D721Med (cell line): Measurements from ENCODE around the gene KCNIP4.
A peak's percentile ranks its signal among the peaks of the same experiment; 100 is the strongest.

Source experiments
- DNase-seq: peaks from one replicate; pipeline ENCODE4 v3.0.0; 2011; ENCODE audit warnings: low spot score; ENCODE audit not compliant: insufficient read length
- FAIRE-seq: peaks from 2 replicates; lab custom pipeline; 2011; peaks lifted over from hg19 to GRCh38; lab: Jason Lieb, UNC
- TF ChIP-seq, protein P1 (sequence below): IDR thresholded peaks from 2 replicates; pipeline ENCODE4 v1.5.1; 2012; ENCODE audit warnings: mild to moderate bottlenecking, control low read depth; ENCODE audit not compliant: insufficient read depth; ENCODE audit errors: missing control alignments

The KCNIP4 gene

GRCh38 chr4:21954916-21955315 lies 6.3 kb upstream of the KCNIP4 start:
- FAIRE-seq = no peak
- DNase-seq = no peak
- TF ChIP-seq, protein P1, sequence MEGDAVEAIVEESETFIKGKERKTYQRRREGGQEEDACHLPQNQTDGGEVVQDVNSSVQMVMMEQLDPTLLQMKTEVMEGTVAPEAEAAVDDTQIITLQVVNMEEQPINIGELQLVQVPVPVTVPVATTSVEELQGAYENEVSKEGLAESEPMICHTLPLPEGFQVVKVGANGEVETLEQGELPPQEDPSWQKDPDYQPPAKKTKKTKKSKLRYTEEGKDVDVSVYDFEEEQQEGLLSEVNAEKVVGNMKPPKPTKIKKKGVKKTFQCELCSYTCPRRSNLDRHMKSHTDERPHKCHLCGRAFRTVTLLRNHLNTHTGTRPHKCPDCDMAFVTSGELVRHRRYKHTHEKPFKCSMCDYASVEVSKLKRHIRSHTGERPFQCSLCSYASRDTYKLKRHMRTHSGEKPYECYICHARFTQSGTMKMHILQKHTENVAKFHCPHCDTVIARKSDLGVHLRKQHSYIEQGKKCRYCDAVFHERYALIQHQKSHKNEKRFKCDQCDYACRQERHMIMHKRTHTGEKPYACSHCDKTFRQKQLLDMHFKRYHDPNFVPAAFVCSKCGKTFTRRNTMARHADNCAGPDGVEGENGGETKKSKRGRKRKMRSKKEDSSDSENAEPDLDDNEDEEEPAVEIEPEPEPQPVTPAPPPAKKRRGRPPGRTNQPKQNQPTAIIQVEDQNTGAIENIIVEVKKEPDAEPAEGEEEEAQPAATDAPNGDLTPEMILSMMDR = no peak

DNA sequence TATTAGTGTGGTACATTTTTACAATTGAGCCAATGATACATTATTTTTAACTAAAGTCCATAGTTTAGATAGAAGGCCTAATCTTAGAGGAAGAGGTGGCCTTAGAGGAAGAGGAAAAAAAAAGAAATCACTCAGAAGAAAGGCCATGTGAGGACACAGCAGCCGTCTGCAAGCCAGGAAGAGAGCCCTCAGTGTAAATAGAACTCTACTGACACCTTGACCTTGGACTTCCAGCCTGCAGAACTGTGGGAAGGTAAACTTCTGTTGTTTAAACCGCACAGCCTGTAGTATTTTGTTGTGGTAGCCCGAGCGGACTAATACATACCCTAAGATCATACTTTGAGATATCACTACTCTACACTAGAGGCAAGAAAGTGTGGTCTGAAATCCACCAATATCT lies 5.1 kb upstream of the KCNIP4 start:
- TF ChIP-seq, protein P1 = no peak
- DNase-seq (no peak), FAIRE-seq (no peak)

DNA sequence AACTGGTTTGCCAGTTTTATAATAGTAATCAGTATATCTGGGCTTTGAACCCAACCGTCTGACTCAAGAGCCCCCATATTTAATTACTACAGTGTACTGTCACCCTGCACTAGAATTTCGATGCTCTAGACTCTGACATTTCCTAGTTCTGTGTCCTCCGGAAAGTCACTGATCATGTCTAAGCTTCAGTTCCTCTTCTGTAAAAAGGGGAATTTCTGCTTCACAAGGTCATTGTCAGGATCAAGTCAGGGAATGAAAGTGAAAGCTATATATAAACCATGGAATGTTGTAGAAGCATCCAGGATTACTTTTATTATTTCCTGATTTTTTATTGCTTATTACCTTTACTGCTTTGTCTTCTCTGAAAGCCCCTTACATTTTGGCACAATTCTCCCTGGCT lies 4.0 kb upstream of the KCNIP4 start:
- FAIRE-seq = peak; percentile 44
- no peak for DNase-seq
- TF ChIP-seq, protein P1 = no peak

GRCh38 chr4:21949073-21949457 lies 493 bp upstream of the KCNIP4 start:
- FAIRE-seq (no peak), DNase-seq (no peak)
- TF ChIP-seq, protein P1 = no peak

GRCh38 chr4:21947791-21948346 lies 703 bp downstream of the KCNIP4 start:
- DNase-seq (peak; percentile 25), FAIRE-seq (no peak)
- TF ChIP-seq, protein P1 = no peak

DNA sequence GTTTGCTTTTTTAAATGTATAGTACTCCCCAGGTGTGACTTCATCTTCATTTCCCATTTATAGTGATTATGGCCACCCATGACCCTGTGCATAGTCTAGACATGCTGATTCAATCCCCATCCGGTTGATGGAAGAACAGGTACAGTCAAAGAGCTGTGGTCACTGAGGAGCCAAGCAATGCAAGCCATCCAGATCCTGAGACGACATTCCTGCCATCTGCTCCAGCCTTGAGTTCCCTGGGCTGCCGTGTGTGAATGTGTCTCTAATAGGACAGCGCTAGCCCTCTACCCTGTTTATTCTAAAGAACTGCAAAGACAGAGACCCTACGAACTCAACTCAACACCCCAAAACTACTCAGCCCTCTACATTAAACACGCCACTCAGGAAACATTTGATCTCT lies 1.7 kb downstream of the KCNIP4 start:
- FAIRE-seq = peak; percentile 95
- DNase-seq = no peak
- TF ChIP-seq, protein P1 = no peak

DNA sequence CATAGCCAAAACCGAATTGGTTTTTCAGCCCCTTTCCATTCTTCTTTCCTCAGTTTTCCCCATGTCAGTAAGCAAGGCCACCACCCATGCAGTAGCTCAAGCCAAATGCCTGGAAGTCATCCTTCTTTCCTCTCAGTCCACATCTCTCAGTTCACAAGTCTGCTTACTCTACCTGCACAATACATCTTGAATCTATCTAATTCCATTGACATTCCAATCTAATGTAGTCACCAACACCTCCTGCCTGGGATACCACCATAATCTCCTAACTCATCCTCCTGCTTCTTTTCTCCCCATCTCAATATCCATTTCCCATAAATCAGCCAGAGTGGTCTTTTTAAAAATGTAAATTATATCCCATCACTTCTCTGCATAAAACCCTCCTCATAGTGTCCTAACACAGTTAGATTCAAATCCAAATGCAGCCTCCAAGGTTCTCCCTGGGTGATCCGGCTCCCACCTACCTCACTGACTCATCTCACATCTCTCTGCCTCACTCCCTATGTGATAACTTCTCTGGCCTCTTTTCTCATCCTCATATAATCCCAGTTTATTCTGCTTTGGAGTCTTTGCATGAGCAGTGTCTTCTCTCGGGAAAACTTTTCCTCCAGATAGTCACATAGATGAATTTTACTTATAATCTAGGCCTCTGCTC lies 26.9 kb downstream of the KCNIP4 start:
- TF ChIP-seq, protein P1 = no peak
- no peak for FAIRE-seq
- no peak for DNase-seq
